GM23338 (cell line): ENCODE data around the gene SAP130. TPM values are rescaled to one million over a fixed set of nuclear protein-coding genes. Genes with fewer than 3 reads are reported as not detected.

Experiments used
- ATAC-seq: fragments of 200-7000 bp; cut with Tn5 transposase; 3 replicates; pipeline ENCODE4 v1.9.1; 2020
- DNase-seq: peaks from one replicate; pipeline ENCODE4 v3.0.0-alpha.2; 2015; ENCODE audit warnings: low spot score
- H2AFZ ChIP-seq: fragments of 200-600 bp; sonication (generic); 2 replicates; pipeline ENCODE4 v1.8.0; 2016; ENCODE audit warnings: antibody characterized with exemption, mild to moderate bottlenecking, moderate library complexity
- H3F3A ChIP-seq: fragments of 200-600 bp; sonication (generic); replicated peaks from 2 replicates; pipeline ENCODE4 v1.8.0; 2017; ENCODE audit warnings: antibody characterized with exemption, mixed run types, low read depth
- H3K27ac ChIP-seq: fragments of 200-600 bp; sonication (generic); 2 replicates; pipeline ENCODE4 v1.6.1; 2016; ENCODE audit warnings: low read depth
- H3K27me3 ChIP-seq: fragments of 200-600 bp; sonication (generic); 2 replicates; pipeline ENCODE4 v1.8.0; 2016; ENCODE audit warnings: mild to moderate bottlenecking, mixed run types, moderate library complexity; ENCODE audit not compliant: insufficient read depth
- H3K36me3 ChIP-seq: fragments of 200-600 bp; sonication (generic); 2 replicates; pipeline ENCODE4 v1.8.0; 2016; ENCODE audit warnings: mild to moderate bottlenecking; ENCODE audit not compliant: insufficient read depth
- H3K4me1 ChIP-seq: fragments of 200-600 bp; sonication (generic); 2 replicates; pipeline ENCODE4 v1.8.0; 2016; ENCODE audit warnings: mild to moderate bottlenecking, moderate library complexity; ENCODE audit not compliant: insufficient read depth
- H3K4me2 ChIP-seq: fragments of 200-600 bp; sonication (generic); 2 replicates; pipeline ENCODE4 v1.7.1; 2017; ENCODE audit warnings: mixed run types
- H3K4me3 ChIP-seq: fragments of 200-600 bp; sonication (generic); 2 replicates; pipeline ENCODE4 v1.6.1; 2016; ENCODE audit warnings: mixed run types
- H3K79me2 ChIP-seq: fragments of 200-600 bp; sonication (generic); replicated peaks from 2 replicates; pipeline ENCODE4 v1.8.0; 2017; ENCODE audit warnings: mild to moderate bottlenecking; ENCODE audit not compliant: insufficient read depth
- H3K9me2 ChIP-seq: fragments of 200-600 bp; sonication (generic); 2 replicates; pipeline ENCODE4 v1.8.0; 2017; ENCODE audit not compliant: insufficient read depth
- H4K20me1 ChIP-seq: fragments of 200-600 bp; sonication (generic); replicated peaks from 2 replicates; pipeline ENCODE4 v1.8.0; 2017; ENCODE audit warnings: mild to moderate bottlenecking; ENCODE audit not compliant: insufficient read depth
- H3K27ac Mint-ChIP-seq: 2 replicates; pipeline ENCODE4 v1.8.0; 2020; ENCODE audit warnings: inconsistent platforms, mild to moderate bottlenecking, moderate library complexity, mixed read lengths
- H3K27me3 Mint-ChIP-seq: 3 replicates; pipeline ENCODE4 v1.8.0; 2022; ENCODE audit warnings: low read depth, mild to moderate bottlenecking, moderate library complexity, mixed read lengths, inconsistent platforms; ENCODE audit not compliant: insufficient read depth, poor library complexity
- H3K36me3 Mint-ChIP-seq: 3 replicates; pipeline ENCODE4 v1.8.0; 2021; ENCODE audit warnings: low read depth, mild to moderate bottlenecking, inconsistent platforms, moderate library complexity, mixed read lengths
- H3K4me1 Mint-ChIP-seq: 3 replicates; pipeline ENCODE4 v1.8.0; 2020; ENCODE audit warnings: mild to moderate bottlenecking, inconsistent platforms, mixed read lengths
- H3K4me3 Mint-ChIP-seq: 3 replicates; pipeline ENCODE4 v1.8.0; 2021; ENCODE audit warnings: moderate library complexity, mild to moderate bottlenecking, inconsistent platforms, mixed read lengths
- H3K9me3 Mint-ChIP-seq: 3 replicates; pipeline ENCODE4 v1.8.0; 2020; ENCODE audit warnings: moderate library complexity, mild to moderate bottlenecking, inconsistent platforms, mixed read lengths
- CREB1 ChIP-seq: fragments of 250-450 bp; sonication (Bioruptor Pico); IDR thresholded peaks from 2 replicates; pipeline ENCODE4 v1.5.0; 2020; ENCODE audit warnings: low read depth, mild to moderate bottlenecking, moderate library complexity
- EZH2 ChIP-seq: fragments of 200-600 bp; sonication (generic); IDR thresholded peaks from one replicate; pipeline ENCODE4 v1.8.0; 2017; ENCODE audit warnings: antibody characterized with exemption, mild to moderate bottlenecking, low read depth; ENCODE audit not compliant: unreplicated experiment
- EZH2phosphoT487 ChIP-seq: fragments of 200-600 bp; sonication (generic); IDR thresholded peaks from one replicate; pipeline ENCODE4 v1.8.1; 2018; ENCODE audit warnings: antibody characterized with exemption; ENCODE audit not compliant: unreplicated experiment
- JUNB ChIP-seq: IDR thresholded peaks from one replicate; pipeline ENCODE4 v1.6.1; 2016; ENCODE audit warnings: antibody characterized with exemption; ENCODE audit not compliant: unreplicated experiment
- NANOG ChIP-seq: IDR thresholded peaks from 2 replicates; pipeline ENCODE4 v1.6.1; 2016; ENCODE audit warnings: antibody characterized with exemption, borderline replicate concordance
- POLR2AphosphoS5 ChIP-seq: IDR thresholded peaks from 2 replicates; pipeline ENCODE4 v1.6.1; 2016; ENCODE audit warnings: antibody characterized with exemption, low read depth
- STAT1 ChIP-seq: IDR thresholded peaks from one replicate; pipeline ENCODE4 v1.6.1; 2016; ENCODE audit warnings: antibody characterized with exemption; ENCODE audit not compliant: unreplicated experiment
- ZNF114 ChIP-seq: fragments of 250-450 bp; sonication (Bioruptor Pico); IDR thresholded peaks from 2 replicates; pipeline ENCODE4 v1.5.0; 2020; ENCODE audit warnings: mild to moderate bottlenecking, moderate library complexity
- ZNF331 ChIP-seq: fragments of 250-450 bp; sonication (Bioruptor Pico); IDR thresholded peaks from 2 replicates; pipeline ENCODE4 v1.5.0; 2020; ENCODE audit warnings: low read depth, mild to moderate bottlenecking, moderate library complexity
- polyA plus RNA-seq: library from polyadenylated mRNA; unstranded; fragments of >200 nt; fragmentation: Nextera tagmentation; extraction: Ambion mirVana; gene quantifications from 2 replicates; pipeline ENCODE4 v1.2.1, GENCODE V29; 2016
- total RNA-seq: library from RNA; depleted of rRNA; stranded (reverse); fragments of >200 nt; shearing (Covaris generic); gene quantifications from 2 replicates; pipeline ENCODE4 v1.2.3, GENCODE V29; 2014
- TF ChIP-seq, protein P1 (sequence below), 2 experiments: fragments of 200-600 bp in 1 of 2; sonication (generic) in 1 of 2; conservative IDR thresholded peaks; 2 replicates each; pipeline versions ENCODE4 v1.5.1 to v1.6.1; 2016 to 2017; ENCODE audit warnings: antibody characterized with exemption in 2 of 2, low read depth in 2 of 2, mild to moderate bottlenecking in 2 of 2, moderate library complexity in 1 of 2
- TF ChIP-seq, protein P2 (sequence below): fragments of 250-450 bp; sonication (Bioruptor Pico); IDR thresholded peaks from 2 replicates; pipeline ENCODE4 v1.5.0; 2020; ENCODE audit warnings: mild to moderate bottlenecking, moderate library complexity
- TF ChIP-seq, protein P3 (sequence below): IDR thresholded peaks from one replicate; pipeline ENCODE4 v1.6.1; 2018; ENCODE audit warnings: antibody characterized with exemption; ENCODE audit not compliant: unreplicated experiment
- TF ChIP-seq, protein P4 (sequence below): IDR thresholded peaks from 2 replicates; pipeline ENCODE4 v1.6.1; 2016; ENCODE audit warnings: antibody characterized with exemption

SAP130 gene
- total and polyA plus RNA-seq, 2 experiments from 2014 or later: 19.5 to 35.1 TPM

DNA sequence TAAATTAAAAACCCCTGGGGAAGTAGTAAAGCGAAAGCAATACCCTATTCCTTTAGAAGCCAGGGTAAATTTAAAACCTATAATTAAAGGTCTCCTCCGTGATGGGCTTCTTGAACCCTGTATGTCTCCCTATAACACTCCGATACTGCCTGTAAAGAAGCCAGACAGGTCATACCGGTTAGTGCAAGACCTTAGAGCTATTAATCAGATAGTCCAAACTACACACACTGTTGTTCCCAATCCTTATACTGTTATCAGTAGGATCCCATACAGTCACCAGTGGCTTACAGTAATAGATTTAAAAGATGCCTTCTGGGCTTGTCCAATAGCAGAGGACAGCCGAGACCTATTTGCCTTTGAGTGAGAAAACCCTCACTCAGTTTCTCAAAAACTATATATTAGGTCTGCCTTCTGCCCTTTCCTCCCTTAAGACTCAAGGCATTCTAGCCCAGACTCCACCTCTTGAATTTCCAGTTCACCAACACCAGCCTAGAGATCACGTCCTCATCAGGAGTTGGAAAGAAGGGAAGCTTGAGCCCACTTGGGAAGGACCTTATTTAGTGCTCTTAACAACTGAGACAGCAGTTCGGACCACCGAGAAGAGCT, 12.4 kb upstream of the SAP130 start:
- TF ChIP-seq, protein P1, sequence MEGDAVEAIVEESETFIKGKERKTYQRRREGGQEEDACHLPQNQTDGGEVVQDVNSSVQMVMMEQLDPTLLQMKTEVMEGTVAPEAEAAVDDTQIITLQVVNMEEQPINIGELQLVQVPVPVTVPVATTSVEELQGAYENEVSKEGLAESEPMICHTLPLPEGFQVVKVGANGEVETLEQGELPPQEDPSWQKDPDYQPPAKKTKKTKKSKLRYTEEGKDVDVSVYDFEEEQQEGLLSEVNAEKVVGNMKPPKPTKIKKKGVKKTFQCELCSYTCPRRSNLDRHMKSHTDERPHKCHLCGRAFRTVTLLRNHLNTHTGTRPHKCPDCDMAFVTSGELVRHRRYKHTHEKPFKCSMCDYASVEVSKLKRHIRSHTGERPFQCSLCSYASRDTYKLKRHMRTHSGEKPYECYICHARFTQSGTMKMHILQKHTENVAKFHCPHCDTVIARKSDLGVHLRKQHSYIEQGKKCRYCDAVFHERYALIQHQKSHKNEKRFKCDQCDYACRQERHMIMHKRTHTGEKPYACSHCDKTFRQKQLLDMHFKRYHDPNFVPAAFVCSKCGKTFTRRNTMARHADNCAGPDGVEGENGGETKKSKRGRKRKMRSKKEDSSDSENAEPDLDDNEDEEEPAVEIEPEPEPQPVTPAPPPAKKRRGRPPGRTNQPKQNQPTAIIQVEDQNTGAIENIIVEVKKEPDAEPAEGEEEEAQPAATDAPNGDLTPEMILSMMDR (conservative IDR thresholded peaks at IDR 0.05; ENCODE audit: low read depth in 2 of 2): no peak
- TF ChIP-seq CREB1 (no peak), EZH2 (no peak), POLR2AphosphoS5 (no peak), NANOG (no peak), ZNF331 (CRISPR knock-in tag) (no peak), STAT1 (no peak), ZNF114 (no peak), EZH2phosphoT487 (no peak), JUNB (no peak)
- TF ChIP-seq, protein P2, sequence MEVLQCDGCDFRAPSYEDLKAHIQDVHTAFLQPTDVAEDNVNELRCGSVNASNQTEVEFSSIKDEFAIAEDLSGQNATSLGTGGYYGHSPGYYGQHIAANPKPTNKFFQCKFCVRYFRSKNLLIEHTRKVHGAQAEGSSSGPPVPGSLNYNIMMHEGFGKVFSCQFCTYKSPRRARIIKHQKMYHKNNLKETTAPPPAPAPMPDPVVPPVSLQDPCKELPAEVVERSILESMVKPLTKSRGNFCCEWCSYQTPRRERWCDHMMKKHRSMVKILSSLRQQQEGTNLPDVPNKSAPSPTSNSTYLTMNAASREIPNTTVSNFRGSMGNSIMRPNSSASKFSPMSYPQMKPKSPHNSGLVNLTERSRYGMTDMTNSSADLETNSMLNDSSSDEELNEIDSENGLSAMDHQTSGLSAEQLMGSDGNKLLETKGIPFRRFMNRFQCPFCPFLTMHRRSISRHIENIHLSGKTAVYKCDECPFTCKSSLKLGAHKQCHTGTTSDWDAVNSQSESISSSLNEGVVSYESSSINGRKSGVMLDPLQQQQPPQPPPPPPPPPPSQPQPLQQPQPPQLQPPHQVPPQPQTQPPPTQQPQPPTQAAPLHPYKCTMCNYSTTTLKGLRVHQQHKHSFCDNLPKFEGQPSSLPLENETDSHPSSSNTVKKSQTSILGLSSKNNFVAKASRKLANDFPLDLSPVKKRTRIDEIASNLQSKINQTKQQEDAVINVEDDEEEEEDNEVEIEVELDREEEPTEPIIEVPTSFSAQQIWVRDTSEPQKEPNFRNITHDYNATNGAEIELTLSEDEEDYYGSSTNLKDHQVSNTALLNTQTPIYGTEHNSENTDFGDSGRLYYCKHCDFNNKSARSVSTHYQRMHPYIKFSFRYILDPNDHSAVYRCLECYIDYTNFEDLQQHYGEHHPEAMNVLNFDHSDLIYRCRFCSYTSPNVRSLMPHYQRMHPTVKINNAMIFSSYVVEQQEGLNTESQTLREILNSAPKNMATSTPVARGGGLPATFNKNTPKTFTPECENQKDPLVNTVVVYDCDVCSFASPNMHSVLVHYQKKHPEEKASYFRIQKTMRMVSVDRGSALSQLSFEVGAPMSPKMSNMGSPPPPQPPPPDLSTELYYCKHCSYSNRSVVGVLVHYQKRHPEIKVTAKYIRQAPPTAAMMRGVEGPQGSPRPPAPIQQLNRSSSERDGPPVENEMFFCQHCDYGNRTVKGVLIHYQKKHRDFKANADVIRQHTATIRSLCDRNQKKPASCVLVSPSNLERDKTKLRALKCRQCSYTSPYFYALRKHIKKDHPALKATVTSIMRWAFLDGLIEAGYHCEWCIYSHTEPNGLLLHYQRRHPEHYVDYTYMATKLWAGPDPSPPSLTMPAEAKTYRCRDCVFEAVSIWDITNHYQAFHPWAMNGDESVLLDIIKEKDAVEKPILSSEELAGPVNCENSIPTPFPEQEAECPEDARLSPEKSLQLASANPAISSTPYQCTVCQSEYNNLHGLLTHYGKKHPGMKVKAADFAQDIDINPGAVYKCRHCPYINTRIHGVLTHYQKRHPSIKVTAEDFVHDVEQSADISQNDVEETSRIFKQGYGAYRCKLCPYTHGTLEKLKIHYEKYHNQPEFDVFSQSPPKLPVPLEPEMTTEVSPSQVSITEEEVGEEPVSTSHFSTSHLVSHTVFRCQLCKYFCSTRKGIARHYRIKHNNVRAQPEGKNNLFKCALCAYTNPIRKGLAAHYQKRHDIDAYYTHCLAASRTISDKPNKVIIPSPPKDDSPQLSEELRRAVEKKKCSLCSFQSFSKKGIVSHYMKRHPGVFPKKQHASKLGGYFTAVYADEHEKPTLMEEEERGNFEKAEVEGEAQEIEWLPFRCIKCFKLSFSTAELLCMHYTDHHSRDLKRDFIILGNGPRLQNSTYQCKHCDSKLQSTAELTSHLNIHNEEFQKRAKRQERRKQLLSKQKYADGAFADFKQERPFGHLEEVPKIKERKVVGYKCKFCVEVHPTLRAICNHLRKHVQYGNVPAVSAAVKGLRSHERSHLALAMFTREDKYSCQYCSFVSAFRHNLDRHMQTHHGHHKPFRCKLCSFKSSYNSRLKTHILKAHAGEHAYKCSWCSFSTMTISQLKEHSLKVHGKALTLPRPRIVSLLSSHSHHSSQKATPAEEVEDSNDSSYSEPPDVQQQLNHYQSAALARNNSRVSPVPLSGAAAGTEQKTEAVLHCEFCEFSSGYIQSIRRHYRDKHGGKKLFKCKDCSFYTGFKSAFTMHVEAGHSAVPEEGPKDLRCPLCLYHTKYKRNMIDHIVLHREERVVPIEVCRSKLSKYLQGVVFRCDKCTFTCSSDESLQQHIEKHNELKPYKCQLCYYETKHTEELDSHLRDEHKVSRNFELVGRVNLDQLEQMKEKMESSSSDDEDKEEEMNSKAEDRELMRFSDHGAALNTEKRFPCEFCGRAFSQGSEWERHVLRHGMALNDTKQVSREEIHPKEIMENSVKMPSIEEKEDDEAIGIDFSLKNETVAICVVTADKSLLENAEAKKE (CRISPR knock-in tag): no peak
- TF ChIP-seq, protein P3, sequence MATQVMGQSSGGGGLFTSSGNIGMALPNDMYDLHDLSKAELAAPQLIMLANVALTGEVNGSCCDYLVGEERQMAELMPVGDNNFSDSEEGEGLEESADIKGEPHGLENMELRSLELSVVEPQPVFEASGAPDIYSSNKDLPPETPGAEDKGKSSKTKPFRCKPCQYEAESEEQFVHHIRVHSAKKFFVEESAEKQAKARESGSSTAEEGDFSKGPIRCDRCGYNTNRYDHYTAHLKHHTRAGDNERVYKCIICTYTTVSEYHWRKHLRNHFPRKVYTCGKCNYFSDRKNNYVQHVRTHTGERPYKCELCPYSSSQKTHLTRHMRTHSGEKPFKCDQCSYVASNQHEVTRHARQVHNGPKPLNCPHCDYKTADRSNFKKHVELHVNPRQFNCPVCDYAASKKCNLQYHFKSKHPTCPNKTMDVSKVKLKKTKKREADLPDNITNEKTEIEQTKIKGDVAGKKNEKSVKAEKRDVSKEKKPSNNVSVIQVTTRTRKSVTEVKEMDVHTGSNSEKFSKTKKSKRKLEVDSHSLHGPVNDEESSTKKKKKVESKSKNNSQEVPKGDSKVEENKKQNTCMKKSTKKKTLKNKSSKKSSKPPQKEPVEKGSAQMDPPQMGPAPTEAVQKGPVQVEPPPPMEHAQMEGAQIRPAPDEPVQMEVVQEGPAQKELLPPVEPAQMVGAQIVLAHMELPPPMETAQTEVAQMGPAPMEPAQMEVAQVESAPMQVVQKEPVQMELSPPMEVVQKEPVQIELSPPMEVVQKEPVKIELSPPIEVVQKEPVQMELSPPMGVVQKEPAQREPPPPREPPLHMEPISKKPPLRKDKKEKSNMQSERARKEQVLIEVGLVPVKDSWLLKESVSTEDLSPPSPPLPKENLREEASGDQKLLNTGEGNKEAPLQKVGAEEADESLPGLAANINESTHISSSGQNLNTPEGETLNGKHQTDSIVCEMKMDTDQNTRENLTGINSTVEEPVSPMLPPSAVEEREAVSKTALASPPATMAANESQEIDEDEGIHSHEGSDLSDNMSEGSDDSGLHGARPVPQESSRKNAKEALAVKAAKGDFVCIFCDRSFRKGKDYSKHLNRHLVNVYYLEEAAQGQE: no peak
- TF ChIP-seq, protein P4, sequence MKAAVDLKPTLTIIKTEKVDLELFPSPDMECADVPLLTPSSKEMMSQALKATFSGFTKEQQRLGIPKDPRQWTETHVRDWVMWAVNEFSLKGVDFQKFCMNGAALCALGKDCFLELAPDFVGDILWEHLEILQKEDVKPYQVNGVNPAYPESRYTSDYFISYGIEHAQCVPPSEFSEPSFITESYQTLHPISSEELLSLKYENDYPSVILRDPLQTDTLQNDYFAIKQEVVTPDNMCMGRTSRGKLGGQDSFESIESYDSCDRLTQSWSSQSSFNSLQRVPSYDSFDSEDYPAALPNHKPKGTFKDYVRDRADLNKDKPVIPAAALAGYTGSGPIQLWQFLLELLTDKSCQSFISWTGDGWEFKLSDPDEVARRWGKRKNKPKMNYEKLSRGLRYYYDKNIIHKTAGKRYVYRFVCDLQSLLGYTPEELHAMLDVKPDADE: no peak
- Mint-ChIP-seq H3K9me3 (peaks cover 65% of the 10 kb centered on the region), H3K4me1 (no peaks in the 10 kb centered on the region)

More for the DNA sequence above, 12.4 kb upstream of the SAP130 start:
- ATAC-seq (no peak), DNase-seq (no peak)
- H3K27me3 ChIP-seq: no peaks in the 10 kb centered on the region
- H3F3A ChIP-seq: no peaks in the 10 kb centered on the region
- peaks cover 1% of the 10 kb centered on the region for H3K27me3 Mint-ChIP-seq
- H3K9me2 ChIP-seq: no peaks in the 10 kb centered on the region
- peaks cover 25% of the 10 kb centered on the region for H3K36me3 Mint-ChIP-seq
- H3K79me2 ChIP-seq: no peaks in the 10 kb centered on the region
- H3K4me1 ChIP-seq: no peaks in the 10 kb centered on the region
- no peak overlapping the region for H3K27ac Mint-ChIP-seq
- no peak overlapping the region for H2AFZ ChIP-seq
- H3K36me3 ChIP-seq: peaks cover 10% of the 10 kb centered on the region; the same call in 1 of the 2 replicates
- no peak overlapping the region for H3K27ac ChIP-seq
- no peak overlapping the region for H3K4me2 ChIP-seq
- no peak overlapping the region for H3K4me3 Mint-ChIP-seq
- H3K4me3 ChIP-seq: no peak overlapping the region
- H4K20me1 ChIP-seq: no peaks in the 10 kb centered on the region
